ENCODE results near the gene GAK.

Gene GAK

DNA sequence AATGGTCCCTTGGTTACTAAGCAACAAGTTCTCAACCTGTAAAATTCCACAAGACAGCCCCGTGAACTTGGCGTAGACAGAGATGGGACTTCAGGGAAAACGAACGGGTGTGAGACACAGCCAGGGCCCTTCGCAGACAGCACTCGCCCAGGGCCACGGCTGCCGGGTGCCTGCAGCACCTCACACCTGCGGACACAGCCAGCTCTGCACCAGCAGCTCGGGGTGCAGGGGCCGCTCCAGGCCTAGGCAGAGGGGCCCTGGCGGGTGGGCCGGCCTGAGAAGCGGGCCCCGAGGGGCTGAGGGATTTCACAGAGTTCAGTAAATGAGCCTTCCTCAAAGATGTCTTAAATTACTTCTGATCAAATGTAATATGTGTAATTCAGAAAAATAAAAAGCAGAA lies 34.0 kb downstream of the GAK start:
- intact Hi-C loops (cut with DNase I), result no loop called here

DNA sequence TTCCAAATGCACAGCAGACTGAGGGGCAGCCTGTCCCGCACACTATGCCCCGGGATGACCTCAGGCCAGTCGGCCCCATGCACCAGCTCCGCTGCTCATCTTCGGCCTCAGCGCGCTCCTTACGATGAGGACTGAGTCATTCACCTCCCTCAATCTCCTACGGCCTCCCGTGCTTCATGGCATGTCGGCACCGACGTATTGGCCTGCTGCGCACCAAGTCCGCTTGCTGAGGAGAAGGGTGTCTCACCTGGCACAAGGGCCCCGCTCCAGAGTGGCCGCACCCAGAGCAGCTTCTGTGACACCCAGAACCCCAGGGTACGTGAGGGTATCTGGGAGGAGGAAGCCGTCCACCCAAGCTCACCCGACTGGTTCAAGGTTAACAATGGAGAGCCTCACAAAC lies 35.5 kb downstream of the GAK start:
- no peak for DNase-seq

More for the DNA sequence above, 34.0 kb downstream of the GAK start:
- no peak for DNase-seq

GRCh38 chr4:896216-896615 lies 35.9 kb downstream of the GAK start:
- intact Hi-C loops (cut with DNase I), result no loop called here
- no peak for DNase-seq

More for the DNA sequence above, 35.5 kb downstream of the GAK start:
- intact Hi-C loops (cut with DNase I), result no loop called here

- no peak for DNase-seq
- intact Hi-C loops (cut with DNase I), result no loop called here
These were observed 36.5 kb downstream of the GAK start for GRCh38 chr4:895596-895995.

DNA sequence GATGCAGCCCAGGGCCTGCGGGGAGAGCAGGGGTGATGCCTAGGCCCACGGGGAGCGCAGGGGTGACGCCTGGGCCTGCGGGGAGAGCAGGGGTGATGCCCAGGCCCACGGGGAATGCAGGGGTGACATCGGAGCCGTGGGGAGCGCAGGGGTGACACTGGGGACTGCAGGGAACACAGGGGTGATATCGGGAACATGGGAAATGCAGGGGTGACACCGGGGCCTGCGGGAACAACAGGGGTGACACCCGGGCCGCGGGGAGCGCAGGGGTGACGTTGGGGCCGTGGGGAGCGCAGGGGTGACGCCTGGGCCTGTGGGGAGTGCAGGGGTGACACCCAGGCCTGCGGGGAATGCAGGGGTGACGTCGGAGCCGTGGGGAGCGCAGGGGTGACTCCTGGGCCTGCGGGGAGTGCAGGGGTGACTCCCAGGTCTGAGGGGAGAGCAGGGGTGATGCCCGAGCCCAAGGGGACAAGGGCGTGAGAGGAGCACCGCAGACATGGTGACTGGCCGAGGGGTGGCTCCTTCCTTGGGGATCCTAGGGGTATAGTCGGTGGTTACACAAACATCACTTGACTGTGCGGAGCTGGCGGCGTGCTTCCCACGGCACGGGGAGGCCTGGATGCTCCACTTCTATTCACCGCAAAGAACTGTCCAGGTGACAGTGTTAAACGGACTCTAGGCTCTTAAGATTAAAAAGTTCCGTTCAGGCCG lies 38.0 kb downstream of the GAK start:
- DNase-seq, result no peak
- intact Hi-C loops (cut with DNase I), result no loop called here

- DNase-seq, result no peak
- intact Hi-C loops (cut with DNase I), result no loop called here
These were observed 38.7 kb downstream of the GAK start for GRCh38 chr4:893276-893994.

DNA sequence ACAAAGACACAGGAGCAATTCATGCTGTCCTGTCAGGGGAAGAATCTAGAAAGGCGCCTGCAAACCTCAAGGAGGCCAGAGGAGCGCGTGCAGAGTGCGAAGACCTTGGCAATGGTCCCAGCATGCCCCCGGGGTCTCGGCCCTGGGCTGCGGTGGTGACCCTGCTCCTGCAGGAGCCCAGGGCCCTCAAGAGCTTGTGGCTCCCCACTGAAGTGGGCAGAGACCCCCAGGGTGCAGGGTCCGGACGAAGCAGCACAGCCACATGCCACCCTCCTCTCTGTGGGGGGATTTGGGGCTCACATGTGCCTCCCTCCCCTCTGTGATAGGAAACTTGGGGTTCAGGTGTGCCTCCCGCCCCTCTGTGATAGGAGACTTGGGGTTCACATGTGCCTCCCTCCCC lies 39.3 kb downstream of the GAK start:
- no peak for DNase-seq
- intact Hi-C loops (cut with DNase I), result no loop called here

DNA sequence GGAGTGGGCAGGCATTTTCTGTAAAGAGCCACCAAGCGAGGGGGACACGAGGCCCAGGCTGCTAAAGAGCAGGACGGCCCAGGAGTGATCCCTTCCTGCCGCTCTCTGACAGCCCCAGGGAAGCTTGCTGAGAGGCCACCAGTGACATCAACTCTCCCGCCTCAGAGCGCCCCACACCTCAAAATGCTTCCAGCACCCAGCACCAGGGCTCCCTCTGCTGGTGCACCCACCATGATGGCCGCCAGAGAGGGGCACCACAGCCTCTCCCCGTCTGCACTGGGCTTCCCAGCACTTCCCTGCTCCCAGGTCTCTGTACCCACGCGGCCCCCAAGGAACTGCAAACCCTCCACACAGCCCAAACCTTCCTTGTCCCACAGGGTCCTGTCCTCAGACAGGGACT lies 40.4 kb downstream of the GAK start:
- no peak for DNase-seq
- intact Hi-C loops (cut with DNase I), result no loop called here

DNA sequence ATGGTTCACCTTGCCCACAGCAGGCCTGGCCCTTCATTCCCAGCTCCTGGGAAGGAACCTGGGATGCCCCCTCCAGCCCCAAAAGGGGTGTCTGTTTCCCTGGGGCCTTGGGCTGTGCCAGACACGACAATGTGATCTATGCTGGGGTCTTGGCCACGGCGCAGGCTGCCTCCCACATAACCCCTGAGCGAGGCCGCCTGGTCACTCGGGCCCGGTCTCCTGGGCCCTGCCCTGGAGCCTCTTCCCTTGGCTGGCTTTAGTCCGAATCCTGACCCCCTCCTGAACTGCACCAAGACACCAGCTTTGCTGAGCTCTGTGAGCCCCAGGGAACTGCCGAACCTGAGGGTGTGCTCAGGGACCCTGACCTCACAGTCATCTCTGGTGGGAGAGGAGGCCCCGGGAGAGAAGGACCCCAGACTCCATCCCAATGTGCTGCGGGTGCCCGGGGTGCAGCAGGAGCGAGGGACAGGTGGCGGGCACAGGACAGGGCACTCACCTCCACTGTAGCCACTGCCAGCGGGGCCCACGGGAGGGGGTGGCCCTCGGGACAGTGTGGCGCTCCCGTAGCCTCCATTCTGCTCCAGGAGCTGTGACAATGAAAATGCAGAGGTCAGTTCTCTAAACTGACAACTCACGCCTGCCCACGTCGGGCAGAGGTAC lies 42.0 kb downstream of the GAK start:
- no peak for DNase-seq
- intact Hi-C loops (cut with DNase I), result no loop called here

GRCh38 chr4:889516-889915 lies 42.6 kb downstream of the GAK start:
- no peak for DNase-seq
- intact Hi-C loops (cut with DNase I), result no loop called here

- intact Hi-C loops (cut with DNase I), result no loop called here
- no peak for DNase-seq
These were observed 44.1 kb downstream of the GAK start for GRCh38 chr4:888029-888428.

DNA sequence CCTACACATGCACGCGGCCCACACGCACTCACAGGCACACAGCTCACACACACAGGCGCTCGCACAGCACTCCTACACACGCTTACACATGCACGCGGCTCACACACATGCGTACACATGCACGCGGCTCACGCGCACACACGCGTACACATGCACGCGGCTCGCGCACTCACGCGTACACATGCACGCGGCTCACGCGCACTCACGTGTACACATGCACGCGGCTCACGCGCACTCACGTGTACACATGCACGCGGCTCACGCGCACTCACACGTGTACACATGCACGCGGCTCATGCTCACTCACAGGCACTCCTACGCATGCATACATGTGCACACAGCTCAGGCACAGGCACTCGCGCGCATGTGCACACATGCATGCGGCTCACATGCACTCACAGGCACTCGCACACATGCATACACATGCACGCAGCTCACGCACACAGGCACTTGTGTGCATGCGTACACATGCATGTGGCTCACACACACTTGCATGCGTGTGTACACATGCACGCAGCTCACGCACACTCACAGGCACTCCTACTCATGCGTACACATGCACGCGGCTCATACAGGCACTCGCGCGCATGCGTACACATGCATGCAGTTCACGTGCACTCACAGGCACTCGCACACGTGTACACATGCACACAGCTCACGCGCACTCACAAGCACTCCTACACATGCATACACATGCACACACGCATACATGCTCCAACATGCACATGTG lies 44.9 kb downstream of the GAK start:
- intact Hi-C loops (cut with DNase I), result no loop called here
- DNase-seq, result no peak

DNA sequence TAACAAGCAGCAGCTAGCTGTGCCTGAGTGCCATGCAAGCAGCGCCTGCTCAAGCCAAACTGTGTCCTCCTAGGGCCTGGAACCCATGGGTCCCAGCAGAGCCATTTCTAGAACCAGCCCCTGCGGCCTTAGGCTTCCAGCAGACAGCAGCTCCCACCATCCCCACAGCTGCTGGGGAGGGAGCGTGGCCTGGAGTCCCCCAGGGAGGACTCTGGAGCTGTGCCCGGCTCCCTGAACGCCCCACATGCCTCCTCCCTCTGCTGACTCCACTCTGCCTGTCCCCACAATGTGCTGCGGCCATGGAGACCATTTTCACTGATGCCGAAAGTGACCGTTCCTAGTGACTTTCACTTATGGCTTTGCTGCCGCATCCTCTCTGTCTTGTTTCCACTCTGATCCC lies 45.9 kb downstream of the GAK start:
- intact Hi-C loops (cut with DNase I), result no loop called here
- no peak for DNase-seq

DNA sequence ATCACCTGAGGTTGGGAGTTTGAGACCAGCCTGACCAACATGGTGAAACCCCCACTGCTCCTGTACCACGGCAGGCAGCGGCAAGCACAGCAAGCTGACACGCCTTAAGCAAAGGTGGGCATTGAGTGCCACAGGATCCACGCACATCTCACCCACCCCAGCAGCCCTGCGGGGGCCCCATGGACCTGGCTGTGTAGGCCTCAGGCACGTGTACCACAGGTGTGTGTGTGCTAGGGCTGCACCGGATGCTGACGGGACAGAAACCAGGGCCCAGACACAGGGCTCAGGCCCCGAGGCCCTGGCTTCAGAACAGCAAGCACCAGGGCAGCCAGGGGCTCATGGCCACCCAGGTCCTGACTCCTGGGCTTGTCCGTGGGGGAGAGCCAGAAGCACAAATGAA lies 46.8 kb downstream of the GAK start:
- intact Hi-C loops (cut with DNase I), result no loop called here
- DNase-seq, result no peak

GRCh38 chr4:884896-885295 lies 47.2 kb downstream of the GAK start:
- DNase-seq, result no peak
- intact Hi-C loops (cut with DNase I), result no loop called here

- no peak for DNase-seq
- intact Hi-C loops (cut with DNase I), result no loop called here
These were observed 47.9 kb downstream of the GAK start for GRCh38 chr4:884259-884658.

DNA sequence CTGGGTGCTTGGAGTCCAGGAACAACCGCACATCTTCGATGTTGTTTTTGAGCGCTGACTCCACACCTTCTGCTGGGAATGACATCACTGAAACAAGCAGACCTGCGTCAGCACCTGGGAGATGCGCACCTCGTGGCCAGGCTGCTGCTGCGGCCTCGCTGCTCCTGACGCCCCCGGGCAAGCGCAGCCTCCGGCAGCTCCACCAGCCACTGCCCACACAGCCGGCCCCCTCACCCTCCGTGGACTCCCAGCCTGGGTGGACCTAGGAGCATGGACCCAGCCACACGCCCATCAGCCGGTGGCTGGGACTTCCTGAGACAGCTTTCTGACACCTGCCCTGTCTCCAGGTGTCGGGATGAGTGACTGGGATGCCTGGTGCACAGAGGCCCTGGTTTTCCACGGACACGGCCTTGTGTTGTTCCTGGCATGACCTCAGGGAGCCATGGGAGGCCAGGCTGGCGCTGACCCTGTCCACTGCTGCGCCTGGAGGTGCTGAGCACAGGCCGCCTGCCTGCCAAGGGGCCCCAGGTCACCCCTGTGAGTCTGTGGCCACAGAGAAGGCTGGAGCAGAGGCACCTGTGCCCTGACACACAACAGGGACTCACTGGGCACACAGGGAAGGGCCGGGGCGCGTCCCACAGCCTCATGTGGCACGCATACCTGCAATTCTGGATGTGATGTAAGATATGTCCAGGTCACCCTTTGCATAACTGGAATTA lies 48.6 kb downstream of the GAK start:
- intact Hi-C loops (cut with DNase I), result no loop called here
- no peak for DNase-seq

DNA sequence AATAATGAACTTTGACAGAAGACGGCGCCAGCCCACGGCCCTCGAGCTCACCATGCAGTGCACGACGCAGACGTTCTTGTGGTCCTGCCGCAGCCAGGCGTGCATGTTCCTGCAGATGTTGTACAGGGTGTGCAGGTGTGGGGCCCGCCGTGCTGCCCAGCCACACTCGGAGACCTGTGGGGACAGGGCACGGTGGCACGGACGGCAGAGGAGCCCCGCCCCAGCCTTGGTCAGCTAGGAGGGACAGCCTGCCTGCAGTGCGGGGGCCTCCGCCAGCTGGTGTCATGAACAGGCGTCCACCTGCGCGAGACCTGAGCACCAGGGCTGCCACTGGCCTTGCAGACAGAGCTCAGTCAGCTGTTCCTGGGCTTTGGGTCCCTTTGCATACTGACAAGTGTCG lies 49.5 kb downstream of the GAK start:
- DNase-seq, result peak in 1 of 10 donors; percentile 88
- intact Hi-C loops (cut with DNase I), result no loop called here

DNA sequence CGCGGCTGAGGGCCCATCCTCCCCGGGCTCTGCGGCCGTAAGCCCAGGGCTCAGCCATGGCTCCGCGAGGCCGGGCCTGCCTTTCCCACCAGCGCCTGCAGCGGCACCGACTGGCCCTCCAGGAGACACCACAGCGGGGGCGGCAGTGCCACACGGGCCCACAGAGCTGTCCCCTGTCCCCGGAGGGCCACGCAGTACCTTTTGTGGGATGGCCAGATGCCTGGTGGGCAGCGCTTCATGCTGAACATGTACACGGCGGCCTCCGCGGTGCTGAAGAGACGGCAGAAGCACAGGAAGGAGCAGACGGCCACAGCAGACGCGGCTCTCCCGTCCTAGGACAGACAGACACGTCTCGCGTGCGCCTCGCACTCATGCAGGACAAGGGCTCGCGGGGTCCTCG lies 50.4 kb downstream of the GAK start:
- DNase-seq, result no peak
- intact Hi-C loops (cut with DNase I), result no loop called here

DNA sequence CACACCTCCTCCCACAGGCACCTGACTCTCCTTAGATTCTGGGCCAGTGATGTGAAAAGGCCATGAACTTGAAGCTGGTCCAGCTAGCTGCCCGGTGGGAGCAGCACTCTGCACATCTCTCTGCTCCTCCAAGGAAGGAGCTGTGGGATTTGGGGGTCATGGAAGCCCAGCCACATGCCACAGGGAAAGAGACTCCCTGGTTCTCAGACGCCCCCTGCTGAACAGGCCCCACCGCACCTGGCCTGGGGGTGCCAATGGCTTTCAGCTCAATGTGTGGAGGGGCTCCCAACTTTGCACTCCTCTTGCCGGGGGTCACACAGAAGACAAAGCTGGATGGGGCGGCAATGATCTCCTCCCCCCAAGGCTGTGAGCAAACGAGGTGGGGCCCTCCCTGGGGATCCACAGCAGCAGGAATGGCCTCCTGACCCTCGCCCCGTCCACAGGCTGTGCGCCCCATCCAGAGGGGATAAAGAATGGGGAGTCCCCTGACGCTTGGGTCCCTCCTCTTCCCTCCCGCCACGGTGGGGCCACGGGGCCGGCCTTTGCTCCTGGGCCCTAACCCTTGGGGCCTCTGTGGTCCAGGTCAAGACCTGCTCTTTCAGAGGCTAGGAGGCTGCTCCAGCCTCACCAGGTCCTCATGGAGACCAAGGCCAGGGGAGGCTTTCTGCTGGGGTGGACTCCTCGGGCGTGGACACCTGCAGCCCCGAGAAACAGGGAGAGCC lies 51.3 kb downstream of the GAK start:
- intact Hi-C loops (cut with DNase I), result no loop called here
- DNase-seq, result no peak
